Measurements from ENCODE around the gene NUBP2.

- no peak for TF ChIP-seq POLR2A (IDR thresholded peaks at IDR 0.05)
- TF ChIP-seq POLR2AphosphoS5 (IDR thresholded peaks at IDR 0.05) = no peak
- TF ChIP-seq, protein P1, sequence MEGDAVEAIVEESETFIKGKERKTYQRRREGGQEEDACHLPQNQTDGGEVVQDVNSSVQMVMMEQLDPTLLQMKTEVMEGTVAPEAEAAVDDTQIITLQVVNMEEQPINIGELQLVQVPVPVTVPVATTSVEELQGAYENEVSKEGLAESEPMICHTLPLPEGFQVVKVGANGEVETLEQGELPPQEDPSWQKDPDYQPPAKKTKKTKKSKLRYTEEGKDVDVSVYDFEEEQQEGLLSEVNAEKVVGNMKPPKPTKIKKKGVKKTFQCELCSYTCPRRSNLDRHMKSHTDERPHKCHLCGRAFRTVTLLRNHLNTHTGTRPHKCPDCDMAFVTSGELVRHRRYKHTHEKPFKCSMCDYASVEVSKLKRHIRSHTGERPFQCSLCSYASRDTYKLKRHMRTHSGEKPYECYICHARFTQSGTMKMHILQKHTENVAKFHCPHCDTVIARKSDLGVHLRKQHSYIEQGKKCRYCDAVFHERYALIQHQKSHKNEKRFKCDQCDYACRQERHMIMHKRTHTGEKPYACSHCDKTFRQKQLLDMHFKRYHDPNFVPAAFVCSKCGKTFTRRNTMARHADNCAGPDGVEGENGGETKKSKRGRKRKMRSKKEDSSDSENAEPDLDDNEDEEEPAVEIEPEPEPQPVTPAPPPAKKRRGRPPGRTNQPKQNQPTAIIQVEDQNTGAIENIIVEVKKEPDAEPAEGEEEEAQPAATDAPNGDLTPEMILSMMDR (IDR thresholded peaks at IDR 0.05) = no peak
- no peak for TF ChIP-seq EP300 (IDR thresholded peaks at IDR 0.05; ENCODE audit: low read depth)
These were observed 1.5 kb upstream of the NUBP2 start for GRCh38 chr16:1781254-1781653.

Data from transverse colon (tissue), 4 donors.